H1 (cell line): ENCODE results near the gene MAPRE3. TPM values are rescaled to one million over a fixed set of nuclear protein-coding genes. Genes with fewer than 3 reads are reported as not detected.

Experiments used
- CTCF ChIA-PET: fragments of 300-600 bp; sonication (Branson Sonifier 250); formaldehyde crosslinking; loops from one replicate; lab custom pipeline; 2021; ENCODE audit not compliant: partially characterized antibody; lab: Charles Lee
- POLR2A ChIA-PET: fragments of 300-600 bp; sonication (Branson Sonifier 250); formaldehyde crosslinking; loops from one replicate; lab custom pipeline; 2021; ENCODE audit warnings: inconsistent platforms; ENCODE audit not compliant: partially characterized antibody; lab: Charles Lee
- DNase-seq, 2 experiments: peaks; one replicate each; pipeline versions ENCODE4 v3.0.0 to v3.0.0-alpha.2; 2010 to 2022; ENCODE audit warnings: low spot score in 2 of 2, low read depth in 1 of 2, mixed read lengths in 1 of 2
- FAIRE-seq: peaks from 2 replicates; lab custom pipeline; 2011; peaks lifted over from hg19 to GRCh38; lab: Jason Lieb, UNC
- H2AFZ ChIP-seq: 2 replicates; pipeline ENCODE4 v1.8.1; 2012; ENCODE audit warnings: low read length, inconsistent platforms
- H2AK5ac ChIP-seq: 2 replicates; pipeline ENCODE4 v1.6.1; 2013; ENCODE audit warnings: low read depth, low read length
- H2BK120ac ChIP-seq: replicated peaks from 2 replicates; pipeline ENCODE3; 2013; ENCODE audit warnings: low read depth, low read length, inconsistent platforms
- H2BK12ac ChIP-seq: 2 replicates; pipeline ENCODE4 v1.6.1; 2013; ENCODE audit warnings: low read depth, low read length
- H2BK15ac ChIP-seq: 2 replicates; pipeline ENCODE4 v1.6.1; 2013; ENCODE audit warnings: low read length
- H2BK20ac ChIP-seq: 2 replicates; pipeline ENCODE4 v1.6.1; 2013; ENCODE audit warnings: low read length
- H2BK5ac ChIP-seq: 2 replicates; pipeline ENCODE4 v1.6.1; 2013; ENCODE audit warnings: low read depth, low read length
- H3K14ac ChIP-seq: 2 replicates; pipeline ENCODE4 v1.6.1; 2013; ENCODE audit warnings: inconsistent platforms; ENCODE audit not compliant: insufficient read length
- H3K18ac ChIP-seq: 2 replicates; pipeline ENCODE4 v1.6.1; 2013; ENCODE audit warnings: low read length; ENCODE audit errors: extremely low read depth
- H3K23ac ChIP-seq: 2 replicates; pipeline ENCODE4 v1.6.1; 2013; ENCODE audit warnings: inconsistent platforms; ENCODE audit not compliant: insufficient read length
- H3K23me2 ChIP-seq: 2 replicates; pipeline ENCODE4 v1.6.1; 2013; ENCODE audit warnings: low read depth, low read length
- H3K27ac ChIP-seq: 2 replicates; pipeline ENCODE4 v1.6.1; 2011; ENCODE audit warnings: low read depth, low read length, inconsistent platforms
- H3K27me3 ChIP-seq, 4 experiments: replicated peaks in 1 of 4; 1 replicate in 1 of 4; 2 replicates in 3 of 4; pipeline versions ENCODE4 v1.6.1 to v1.8.1; 2011 to 2013; ENCODE audit warnings: low read length in 3 of 4, mild to moderate bottlenecking in 3 of 4, inconsistent platforms in 2 of 4, mixed read lengths in 2 of 4, moderate library complexity in 1 of 4; ENCODE audit not compliant: control insufficient read depth in 3 of 4, insufficient read depth in 3 of 4; ENCODE audit errors: extremely low read depth in 1 of 4
- H3K36me3 ChIP-seq, 4 experiments: 2 replicates each; pipeline versions ENCODE4 v1.6.1 to v1.8.1; 2011 to 2013; ENCODE audit warnings: mild to moderate bottlenecking in 4 of 4, low read length in 3 of 4, moderate library complexity in 2 of 4, control low read depth in 1 of 4, inconsistent platforms in 1 of 4; ENCODE audit not compliant: insufficient read depth in 4 of 4, control insufficient read depth in 2 of 4
- H3K4ac ChIP-seq: replicated peaks from 2 replicates; pipeline ENCODE3; 2013; ENCODE audit warnings: low read length, low read depth, mixed read lengths, inconsistent platforms; ENCODE audit not compliant: insufficient read length
- H3K4me1 ChIP-seq, 4 experiments: replicated peaks in 1 of 4; 1 replicate in 1 of 4; 2 replicates in 3 of 4; pipeline versions ENCODE4 v1.6.1 to v1.8.1; 2011 to 2013; ENCODE audit warnings: low read length in 3 of 4, inconsistent platforms in 2 of 4, mixed read lengths in 1 of 4; ENCODE audit not compliant: insufficient read depth in 4 of 4, control insufficient read depth in 3 of 4
- H3K4me2 ChIP-seq, 2 experiments: 2 replicates each; pipeline versions ENCODE4 v1.6.1 to v1.8.1; 2011 to 2013; ENCODE audit warnings: low read depth in 2 of 2, low read length in 2 of 2, control low read depth in 1 of 2, inconsistent platforms in 1 of 2, mild to moderate bottlenecking in 1 of 2; ENCODE audit not compliant: insufficient read depth in 1 of 2
- H3K4me3 ChIP-seq, 4 experiments: fragments of 200-600, 300-600 bp in 1 of 4; sonication (generic), shearing (Covaris generic), sonication (Bioruptor Twin) in 1 of 4; 2 replicates each; pipeline versions ENCODE4 v1.5.1 to v1.8.1; 2011 to 2016; ENCODE audit warnings: low read length in 4 of 4, low read depth in 3 of 4, control low read depth in 2 of 4, inconsistent platforms in 2 of 4, mild to moderate bottlenecking in 2 of 4, mixed read lengths in 1 of 4, moderate library complexity in 1 of 4; ENCODE audit not compliant: insufficient read depth in 2 of 4; ENCODE audit errors: extremely low read depth in 1 of 4
- H3K56ac ChIP-seq: replicated peaks from 2 replicates; pipeline ENCODE3; 2013; ENCODE audit warnings: low read depth, mild to moderate bottlenecking, mixed read lengths, low read length, inconsistent platforms; ENCODE audit not compliant: insufficient read length
- H3K79me1 ChIP-seq: 2 replicates; pipeline ENCODE4 v1.6.1; 2013; ENCODE audit warnings: low read depth, low read length, control low read depth
- H3K79me2 ChIP-seq, 2 experiments: 2 replicates each; pipeline versions ENCODE4 v1.6.1 to v1.8.1; 2012 to 2013; ENCODE audit warnings: low read length in 2 of 2, mild to moderate bottlenecking in 2 of 2, inconsistent platforms in 1 of 2; ENCODE audit not compliant: insufficient read depth in 2 of 2, control insufficient read depth in 1 of 2
- H3K9ac ChIP-seq, 4 experiments: replicated peaks in 1 of 4; 1 replicate in 1 of 4; 2 replicates in 3 of 4; pipeline versions ENCODE4 v1.6.1 to v1.8.1; 2011 to 2013; ENCODE audit warnings: low read depth in 3 of 4, low read length in 3 of 4, control low read depth in 2 of 4, mild to moderate bottlenecking in 2 of 4, moderate library complexity in 2 of 4, inconsistent platforms in 1 of 4; ENCODE audit errors: extremely low read depth in 1 of 4
- H3K9me3 ChIP-seq, 2 experiments: 2 replicates each; pipeline versions ENCODE4 v1.6.1 to v1.8.1; 2012 to 2013; ENCODE audit warnings: mild to moderate bottlenecking in 2 of 2, moderate library complexity in 2 of 2, control low read depth in 1 of 2, inconsistent platforms in 1 of 2, low read depth in 1 of 2, low read length in 1 of 2, mixed read lengths in 1 of 2; ENCODE audit not compliant: insufficient read depth in 2 of 2
- H4K20me1 ChIP-seq, 2 experiments: replicated peaks in 1 of 2; 2 replicates each; pipeline versions ENCODE3 to v1.8.1; 2011 to 2013; ENCODE audit warnings: inconsistent platforms in 2 of 2, low read length in 2 of 2, mild to moderate bottlenecking in 1 of 2; ENCODE audit not compliant: insufficient read depth in 2 of 2, control insufficient read depth in 1 of 2
- H4K5ac ChIP-seq: 2 replicates; pipeline ENCODE4 v1.6.1; 2013; ENCODE audit warnings: low read length, low read depth, mixed read lengths, inconsistent platforms; ENCODE audit not compliant: insufficient read length
- H4K8ac ChIP-seq: 2 replicates; pipeline ENCODE4 v1.8.0; 2013; ENCODE audit warnings: mild to moderate bottlenecking, moderate library complexity, low read length, inconsistent platforms; ENCODE audit not compliant: insufficient read depth; ENCODE audit errors: extremely low read depth
- H4K91ac ChIP-seq: replicated peaks from 2 replicates; pipeline ENCODE3; 2013; ENCODE audit warnings: low read length, mixed read lengths, inconsistent platforms; ENCODE audit not compliant: insufficient read length
- EZH2 ChIP-seq: fragments of 200-600 bp; sonication (generic); IDR thresholded peaks from 2 replicates; pipeline ENCODE4 v1.7.1; 2012; ENCODE audit warnings: low read depth, mild to moderate bottlenecking, moderate library complexity, low read length, inconsistent platforms; ENCODE audit not compliant: severe bottlenecking
- KDM1A ChIP-seq: fragments of 200-600, 300-600 bp; sonication (generic); IDR thresholded peaks from 2 replicates; pipeline ENCODE4 v1.7.1; 2016; ENCODE audit warnings: mild to moderate bottlenecking, low read length, borderline replicate concordance
- NRF1 ChIP-seq: IDR thresholded peaks from 2 replicates; pipeline ENCODE4 v1.6.1; 2011; ENCODE audit warnings: mild to moderate bottlenecking, low read depth, low read length, improper control_type of control experiment
- POU5F1 ChIP-seq: IDR thresholded peaks from 2 replicates; pipeline ENCODE4 v1.6.1; 2011; ENCODE audit warnings: low read depth, mild to moderate bottlenecking, low read length, moderate library complexity
- RBBP5 ChIP-seq: IDR thresholded peaks from 2 replicates; pipeline ENCODE4 v1.7.1; 2012; ENCODE audit warnings: low read depth, mild to moderate bottlenecking, inconsistent platforms, low read length, moderate library complexity, borderline replicate concordance
- SIX5 ChIP-seq: IDR thresholded peaks from 2 replicates; pipeline ENCODE4 v1.6.1; 2011; ENCODE audit warnings: mild to moderate bottlenecking, low read depth, low read length
- SP2 ChIP-seq: IDR thresholded peaks from 2 replicates; pipeline ENCODE4 v1.6.1; 2012; ENCODE audit warnings: mild to moderate bottlenecking, low read length, inconsistent platforms
- SRF ChIP-seq: IDR thresholded peaks from 2 replicates; pipeline ENCODE4 v1.6.1; 2011; ENCODE audit warnings: mild to moderate bottlenecking, low read depth, low read length, moderate library complexity
- ZNF274 ChIP-seq: IDR thresholded peaks from 2 replicates; pipeline ENCODE4 v1.7.0; 2012; ENCODE audit warnings: low read length, borderline replicate concordance; ENCODE audit errors: extremely low read depth
- WGBS, 2 experiments: shearing (Covaris generic) in 1 of 2; methylation state at CpG; one replicate each; pipeline versions ENCODE4 v1.1.6 to v1.1.7; 2013 to 2015; ENCODE audit warnings: low lambda C conversion rate in 2 of 2, mixed read lengths in 2 of 2, inconsistent platforms in 1 of 2, low coverage in 1 of 2, missing lambda C conversion rate in 1 of 2; ENCODE audit not compliant: insufficient replicate concordance in 2 of 2, insufficient coverage in 1 of 2, insufficient read length in 1 of 2; ENCODE audit errors: extremely low coverage in 1 of 2, missing lambda C conversion rate in 1 of 2; 5-methylcytosine and 5-hydroxymethylcytosine counted together
- polyA plus RNA-seq, 7 experiments: library from polyadenylated mRNA; depleted of rRNA in 3 of 7; stranded (reverse) in 5 of 7; unstranded in 2 of 7; fragments of >200 nt in 5 of 7; fragments of 200-250 nt in 2 of 7; gene quantifications; 1 replicate in 5 of 7; 2 replicates in 1 of 7; 4 replicates in 1 of 7; pipeline versions ENCODE4 v1.2.1 to v1.2.3, GENCODE V29; 2011 to 2013; ENCODE audit warnings: missing spikeins in 2 of 7, mixed read lengths in 2 of 7
- total RNA-seq: library from RNA; stranded (reverse); fragmentation: NEBNext Ultra II Directional; extraction: Animal tissue kit (Norgen Biotek cat#: 25700); gene quantifications from 2 replicates; pipeline ENCODE4 v1.2.1, GENCODE V29; 2021
- TF ChIP-seq, protein P1 (sequence below): IDR thresholded peaks from 2 replicates; pipeline ENCODE4 v1.6.1; 2011; ENCODE audit warnings: low read length, improper control_type of control experiment

The MAPRE3 gene
- total and polyA plus RNA-seq, 2 of the 8 experiments (the other 6 are each of a cell fraction or from before 2014, with no cell fraction given): 4.9 to 6.6 TPM

DNA sequence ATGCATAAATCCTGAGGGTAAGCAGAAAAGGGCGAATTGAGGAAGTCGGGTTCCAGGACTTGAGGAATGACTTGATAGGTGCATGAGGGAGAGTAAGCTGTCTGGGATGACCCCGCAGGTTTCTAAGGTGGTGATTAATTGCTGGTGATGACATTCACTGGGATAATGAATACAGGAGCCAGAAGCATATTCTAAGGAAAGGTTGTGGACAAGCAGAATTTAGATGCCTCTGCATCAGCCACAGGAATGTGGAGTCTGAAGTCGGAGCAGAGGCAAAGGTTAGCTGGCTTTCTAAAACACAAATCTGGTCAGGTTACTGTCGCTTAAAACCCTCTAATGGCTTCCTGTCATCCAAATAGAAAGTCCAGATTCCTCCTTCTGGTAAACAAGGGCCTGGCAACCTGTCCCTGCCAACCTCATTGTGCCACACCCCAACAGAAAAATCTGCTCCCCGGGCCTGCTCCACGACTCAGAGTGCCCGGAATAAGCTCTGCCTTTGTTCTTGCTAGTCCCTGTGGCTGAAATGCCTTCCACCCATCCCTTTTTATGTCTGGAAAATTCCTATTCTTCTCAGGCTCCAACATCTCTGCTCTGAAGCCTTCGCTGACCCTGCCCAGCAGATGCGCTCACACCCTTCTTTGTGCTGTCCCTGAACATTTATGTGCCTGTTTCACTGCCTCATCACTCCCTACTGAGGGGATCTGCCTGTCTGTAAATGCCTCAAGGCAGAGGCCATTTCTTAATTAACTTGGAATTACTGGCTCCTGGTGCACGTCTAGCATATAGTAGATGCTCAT is 51.0 kb downstream of the MAPRE3 start:
- no peaks in the 10 kb centered on the region for H3K9me3 ChIP-seq
- H3K79me1 ChIP-seq: no peaks in the 10 kb centered on the region
- H3K23me2 ChIP-seq: no peaks in the 10 kb centered on the region
- peaks cover 0 to 3% (median 0%) of the 10 kb centered on the region in 4 experiments; a peak in 1 of 8 replicates for H3K36me3 ChIP-seq
- H2AFZ ChIP-seq: no peak overlapping the region
- no peak overlapping the region for H3K4me3 ChIP-seq
- H3K14ac ChIP-seq: no peak overlapping the region
- H4K8ac ChIP-seq: no peak overlapping the region
- DNase-seq: no peak
- H3K27ac ChIP-seq: no peak overlapping the region
- no peak for FAIRE-seq
- H4K91ac ChIP-seq: no peak overlapping the region
- H3K9ac ChIP-seq: no peak overlapping the region
- no peak overlapping the region for H3K4ac ChIP-seq
- no peak overlapping the region for H3K18ac ChIP-seq
- no peak overlapping the region for H3K4me2 ChIP-seq
- H2BK12ac ChIP-seq: no peak overlapping the region
- ChIA-PET CTCF (interaction anchor here (0.6 to 7.2 kb wide), 9 partner anchors 12 to 176 kb away, joined by 3 to 122 read pairs (median 5); partner anchors contain the start of genes ABHD1 and TMEM214), POLR2A (interaction anchor here (1.2 kb wide), 1 partner anchor 32 kb away, joined by 3 read pairs; no protein-coding TSS in a partner anchor)
- H3K27me3 ChIP-seq: no peaks in the 10 kb centered on the region; a peak in 1 of 7 replicates
- TF ChIP-seq KDM1A (no peak), RBBP5 (no peak), POU5F1 (no peak), SRF (no peak), SIX5 (no peak), ZNF274 (no peak), SP2 (no peak), NRF1 (no peak), EZH2 (no peak)
- TF ChIP-seq, protein P1, sequence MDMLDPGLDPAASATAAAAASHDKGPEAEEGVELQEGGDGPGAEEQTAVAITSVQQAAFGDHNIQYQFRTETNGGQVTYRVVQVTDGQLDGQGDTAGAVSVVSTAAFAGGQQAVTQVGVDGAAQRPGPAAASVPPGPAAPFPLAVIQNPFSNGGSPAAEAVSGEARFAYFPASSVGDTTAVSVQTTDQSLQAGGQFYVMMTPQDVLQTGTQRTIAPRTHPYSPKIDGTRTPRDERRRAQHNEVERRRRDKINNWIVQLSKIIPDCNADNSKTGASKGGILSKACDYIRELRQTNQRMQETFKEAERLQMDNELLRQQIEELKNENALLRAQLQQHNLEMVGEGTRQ: no peak
- no peak overlapping the region for H3K56ac ChIP-seq
- H2BK15ac ChIP-seq: no peak overlapping the region
- H2BK120ac ChIP-seq: no peak overlapping the region
- no peak overlapping the region for H2BK5ac ChIP-seq
- no peak overlapping the region for H2BK20ac ChIP-seq
- H3K23ac ChIP-seq: no peak overlapping the region
- H3K79me2 ChIP-seq: no peaks in the 10 kb centered on the region
- H3K4me1 ChIP-seq: peaks cover 0 to 6% (median 5%) of the 10 kb centered on the region in 4 experiments; a peak in 3 of 7 replicates
- H4K5ac ChIP-seq: no peak overlapping the region
- H4K20me1 ChIP-seq: peaks cover 0 to 11% of the 10 kb centered on the region in 2 experiments
- no peak overlapping the region for H2AK5ac ChIP-seq
- WGBS, 2 experiments: 82% methylated on average over 11 of the region's 11 CpGs; no CpG with 5 or more reads in 1 of the 2 experiments
